Adrenal gland (tissue), 12 donors: ENCODE data around the gene MGRN1. TPM values are rescaled to one million over a fixed set of nuclear protein-coding genes. Genes with fewer than 3 reads are reported as not detected.
A peak's percentile ranks its signal among the peaks of the same experiment; 100 is the strongest.

Experiments
- DNase-seq, 7 donors: peaks; one replicate each; pipeline ENCODE4 v3.0.0-alpha.2; 2019 to 2020
- H3K27ac ChIP-seq, 5 donors: fragments of 200-600 bp; sonication (generic) in 4 of 5; 1 replicate in 3 of 5; 2 replicates in 2 of 5; pipeline versions ENCODE4 v1.5.1 to v1.8.0; 2016 to 2020; ENCODE audit warnings: mild to moderate bottlenecking in 1 of 5
- H3K27me3 ChIP-seq: fragments of 200-600 bp; 2 replicates; pipeline ENCODE4 v1.8.0; 2021
- H3K36me3 ChIP-seq, 2 donors: fragments of 200-600 bp; replicated peaks in 1 of 2; 1 replicate in 1 of 2; 2 replicates in 1 of 2; pipeline versions ENCODE4 v1.5.1 to v1.8.0; 2018 to 2022
- H3K4me1 ChIP-seq, 2 donors: fragments of 200-600 bp; replicated peaks in 1 of 2; 1 replicate in 1 of 2; 2 replicates in 1 of 2; pipeline versions ENCODE4 v1.5.1 to v1.8.0; 2018 to 2021
- H3K4me3 ChIP-seq, 4 donors: fragments of 200-600 bp; sonication (generic) in 3 of 4; one replicate each; pipeline ENCODE4 v1.5.1; 2016 to 2018
- H3K9me3 ChIP-seq, 3 donors: fragments of 200-600 bp; sonication (generic) in 1 of 3; replicated peaks in 1 of 3; 1 replicate in 2 of 3; 2 replicates in 1 of 3; pipeline versions ENCODE4 v1.5.1 to v1.8.0; 2016 to 2021
- POLR2A ChIP-seq, 2 donors: fragments of 450-650 bp; IDR thresholded peaks; one replicate each; pipeline ENCODE4 v1.6.1; 2017; ENCODE audit warnings: antibody characterized with exemption in 2 of 2, mild to moderate bottlenecking in 2 of 2, moderate library complexity in 1 of 2
- WGBS, 4 donors: extraction: QIAGEN DNeasy Blood & Tissue Kit in 2 of 4; methylation state at CpG; one replicate each; pipeline versions ENCODE4 v1.1.5 to v1.1.7; 2013 to 2017; 5-methylcytosine and 5-hydroxymethylcytosine counted together
- intact Hi-C, 2 donors: fragments of 100-400 bp; cut with DNase I; formaldehyde crosslinking; loops; one replicate each; pipeline versions ENCODE4 v1.14.1 to v1.15.0; 2022 to 2023
- polyA plus RNA-seq, 3 donors: library from polyadenylated mRNA; stranded (reverse); fragments of 200-250 nt in 2 of 3; fragments of 350-450 nt in 1 of 3; fragmentation: Illumina TruSeq in 1 of 3; extraction: RNeasy Lipid Tissue Mini Kit (QIAGEN cat#74804) in 1 of 3; gene quantifications; one replicate each; pipeline ENCODE4 v1.2.3, GENCODE V29; 2013 to 2014
- total RNA-seq, 9 donors: library from RNA; depleted of rRNA in 4 of 9; stranded (reverse); fragments of >200 nt in 4 of 9; fragments of 120-200 nt in 1 of 9; fragmentation: NEBNext Ultra II Directional in 1 of 9; extraction: Animal tissue kit (Norgen Biotek cat#: 25700) in 1 of 9; gene quantifications; one replicate each; pipeline versions ENCODE4 v1.1.0 to v1.2.4, GENCODE V29; 2013 to 2023
- TF ChIP-seq, protein P1 (sequence below), 6 experiments: fragments of 450-650 bp in 4 of 6; fragments of 200-600 bp in 2 of 6; sonication (generic) in 1 of 6; IDR thresholded peaks; 1 replicate in 5 of 6; 2 replicates in 1 of 6; pipeline versions ENCODE4 v1.5.1 to v1.8.0; 2016 to 2021; ENCODE audit warnings: antibody characterized with exemption in 6 of 6, mild to moderate bottlenecking in 2 of 6, moderate library complexity in 1 of 6
- donor health status: healthy with polysubstance abuse.
- donor health status: Bipolar disorder and iron deficiency.
- donor health status: DM: yes; HTN: yes; CAD: no.
- donor health status: DM: no; HTN: no; CAD: no.
- donor health status: DM: no; HTN: no; CAD: no.
- donor health status: DM: yes; HTN: yes; CAD: no.

MGRN1 gene
- total and polyA plus RNA-seq, 12 donors, result 17.5 to 94.1 (median 58.4) TPM

DNA sequence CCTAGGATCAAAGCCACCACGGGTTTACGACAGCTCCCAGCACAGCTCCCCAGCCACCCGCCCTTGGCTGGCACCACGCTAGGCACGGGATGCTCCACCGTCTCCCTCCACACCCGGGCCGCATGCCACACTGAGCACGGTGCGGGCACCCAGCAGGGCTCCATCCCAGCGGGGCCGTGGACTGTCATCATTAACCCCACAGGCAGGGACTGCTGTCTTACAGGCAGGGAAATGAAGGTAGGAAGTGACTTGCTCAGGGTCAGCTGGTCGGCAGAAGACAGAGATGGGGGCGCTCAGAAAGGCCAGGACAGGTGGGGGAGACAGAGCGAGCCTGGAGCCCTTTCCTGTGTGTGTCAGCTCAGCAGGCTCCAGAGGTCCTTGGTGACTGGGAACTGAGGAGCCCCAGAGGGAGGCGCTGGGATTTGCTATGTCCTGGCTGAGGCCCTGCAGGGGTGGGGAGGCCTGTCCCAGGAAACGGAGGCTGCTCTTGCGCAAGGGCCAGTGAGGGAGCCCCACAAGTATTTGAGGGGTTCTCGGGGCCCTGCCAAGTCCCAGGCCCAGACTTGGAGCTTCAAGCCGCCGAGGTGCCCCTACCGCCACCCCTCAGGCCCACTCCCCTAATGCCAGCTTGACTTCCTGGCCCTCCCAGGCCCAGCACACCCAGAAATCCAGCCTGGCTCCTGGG, 13.1 kb upstream of the MGRN1 start:
- peaks cover 0 to 17% of the 10 kb centered on the region in 2 donors for H3K36me3 ChIP-seq
- WGBS, 4 donors, result 72 to 82% (median 75%) methylated on average over 20 to 22 of the region's 22 CpGs
- H3K4me3 ChIP-seq, result no peak overlapping the region
- peak in 1 of 7 donors; percentile 35 for DNase-seq
- intact Hi-C loops, result no loop called here
- H3K27ac ChIP-seq, result peak overlapping the region in 1 of 5 donors; percentile 73
- peaks cover 10 to 35% of the 10 kb centered on the region in 2 donors for H3K4me1 ChIP-seq
- no peaks in the 10 kb centered on the region for H3K9me3 ChIP-seq
- no peaks in the 10 kb centered on the region for H3K27me3 ChIP-seq
- TF ChIP-seq POLR2A (IDR thresholded peaks at IDR 0.05), result no peak
- TF ChIP-seq, protein P1, sequence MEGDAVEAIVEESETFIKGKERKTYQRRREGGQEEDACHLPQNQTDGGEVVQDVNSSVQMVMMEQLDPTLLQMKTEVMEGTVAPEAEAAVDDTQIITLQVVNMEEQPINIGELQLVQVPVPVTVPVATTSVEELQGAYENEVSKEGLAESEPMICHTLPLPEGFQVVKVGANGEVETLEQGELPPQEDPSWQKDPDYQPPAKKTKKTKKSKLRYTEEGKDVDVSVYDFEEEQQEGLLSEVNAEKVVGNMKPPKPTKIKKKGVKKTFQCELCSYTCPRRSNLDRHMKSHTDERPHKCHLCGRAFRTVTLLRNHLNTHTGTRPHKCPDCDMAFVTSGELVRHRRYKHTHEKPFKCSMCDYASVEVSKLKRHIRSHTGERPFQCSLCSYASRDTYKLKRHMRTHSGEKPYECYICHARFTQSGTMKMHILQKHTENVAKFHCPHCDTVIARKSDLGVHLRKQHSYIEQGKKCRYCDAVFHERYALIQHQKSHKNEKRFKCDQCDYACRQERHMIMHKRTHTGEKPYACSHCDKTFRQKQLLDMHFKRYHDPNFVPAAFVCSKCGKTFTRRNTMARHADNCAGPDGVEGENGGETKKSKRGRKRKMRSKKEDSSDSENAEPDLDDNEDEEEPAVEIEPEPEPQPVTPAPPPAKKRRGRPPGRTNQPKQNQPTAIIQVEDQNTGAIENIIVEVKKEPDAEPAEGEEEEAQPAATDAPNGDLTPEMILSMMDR (IDR thresholded peaks at IDR 0.05), result no peak

DNA sequence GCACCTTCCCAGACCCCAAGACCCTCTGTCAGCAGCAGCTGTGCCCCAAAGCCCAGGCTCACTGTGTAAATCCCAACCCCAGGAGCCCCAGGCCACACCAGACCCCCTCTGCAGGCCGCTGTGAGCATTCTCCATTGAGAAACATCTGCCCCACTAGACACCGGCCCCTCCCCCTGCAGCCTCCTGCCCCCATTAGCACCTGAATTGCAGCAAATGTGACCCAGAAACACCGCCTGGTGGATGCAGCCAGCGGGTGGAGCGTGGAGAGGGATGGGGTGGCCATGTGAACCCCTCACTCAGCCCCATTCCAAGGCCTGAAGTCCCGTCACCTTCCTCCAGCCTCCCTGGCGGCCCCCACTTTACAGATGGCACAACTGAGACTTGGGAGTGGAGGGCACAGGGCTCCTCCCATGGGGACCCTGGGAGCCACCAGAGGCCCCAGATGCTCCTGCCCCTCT, 12.1 kb upstream of the MGRN1 start:
- TF ChIP-seq, protein P1 (IDR thresholded peaks at IDR 0.05), result no peak
- no peak for TF ChIP-seq POLR2A (IDR thresholded peaks at IDR 0.05)
- WGBS, 4 donors, result 90 to 93% (median 92%) methylated on average over 6 to 7 of the region's 7 CpGs

DNA sequence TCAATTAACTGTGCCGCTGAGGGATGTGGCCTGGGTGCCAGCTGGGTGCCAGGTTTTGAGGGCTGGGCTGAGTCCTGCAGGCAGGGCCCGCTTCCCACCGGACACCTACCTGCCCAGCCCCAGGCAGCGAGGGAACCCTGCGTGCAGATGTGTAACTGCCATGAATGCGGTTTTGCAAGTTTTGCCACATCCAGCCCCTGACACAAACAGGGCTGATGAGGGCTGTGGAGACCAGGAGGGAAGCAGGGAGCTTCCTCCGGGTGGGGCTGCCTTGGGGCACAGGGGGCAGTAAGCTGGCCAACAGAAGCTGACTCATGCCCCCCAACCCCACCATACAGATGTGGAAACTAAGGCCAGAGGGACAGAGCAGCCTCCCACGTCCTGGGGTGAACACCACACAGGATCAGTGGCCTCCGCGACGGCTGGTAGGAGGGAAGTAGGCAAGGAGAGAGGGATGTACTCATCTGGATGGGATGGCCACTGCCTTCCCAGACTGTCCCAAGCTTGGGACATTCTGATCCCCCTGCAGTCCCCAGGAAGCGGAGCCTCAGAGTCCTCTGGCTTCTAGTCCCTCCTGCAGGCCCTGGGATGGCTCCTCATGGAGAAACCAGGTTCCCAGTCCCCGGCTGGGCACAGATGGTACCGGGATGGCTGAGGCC, 11.5 kb upstream of the MGRN1 start:
- 43 to 66% (median 51%) methylated on average over 6 to 14 of the region's 14 CpGs for WGBS, 4 donors
- Histone ChIP-seq H3K9me3 (no peaks in the 10 kb centered on the region), H3K27me3 (no peaks in the 10 kb centered on the region), H3K27ac (no peak overlapping the region), H3K4me3 (peak overlapping the region in 2 of 4 donors; percentile 62 to 100), H3K4me1 (peaks cover 19 to 47% of the 10 kb centered on the region in 2 donors), H3K36me3 (peaks cover 0 to 10% of the 10 kb centered on the region in 2 donors)
- DNase-seq, result no peak
- intact Hi-C loops, result no loop called here
- no peak for TF ChIP-seq POLR2A (IDR thresholded peaks at IDR 0.05)
- TF ChIP-seq, protein P1 (IDR thresholded peaks at IDR 0.05), result no peak

More for the DNA sequence above, 12.1 kb upstream of the MGRN1 start:
- intact Hi-C loops, result no loop called here
- H3K36me3 ChIP-seq, result peaks cover 0 to 16% of the 10 kb centered on the region in 2 donors
- peaks cover 19 to 42% of the 10 kb centered on the region in 2 donors for H3K4me1 ChIP-seq
- H3K9me3 ChIP-seq, result no peaks in the 10 kb centered on the region
- H3K27ac ChIP-seq, result no peak overlapping the region
- DNase-seq, result no peak
- H3K27me3 ChIP-seq, result no peaks in the 10 kb centered on the region
- no peak overlapping the region for H3K4me3 ChIP-seq
